Smooth muscle cell (in vitro differentiated cells): ENCODE data around the gene GALNT15. TPM values are rescaled to one million over a fixed set of nuclear protein-coding genes. Genes with fewer than 3 reads are reported as not detected.

Source experiments
- DNase-seq: peaks from one replicate; lab custom pipeline; 2025; ENCODE audit not compliant: unreplicated experiment; lab: John Stamatoyannopoulos, UW
- H2AFZ ChIP-seq: fragments of 200-600 bp; sonication (generic); 2 replicates; pipeline ENCODE4 v1.6.0; 2016; ENCODE audit warnings: antibody characterized with exemption, low read depth, mild to moderate bottlenecking
- H3F3A ChIP-seq: fragments of 200-600 bp; sonication (generic); 2 replicates; pipeline ENCODE4 v1.6.0; 2017; ENCODE audit warnings: antibody characterized with exemption, low read depth
- H3K27ac ChIP-seq: fragments of 200-600 bp; sonication (generic); 2 replicates; pipeline ENCODE4 v1.5.1; 2016; ENCODE audit warnings: low read depth, mild to moderate bottlenecking
- H3K27me3 ChIP-seq: fragments of 200-600 bp; sonication (generic); 2 replicates; pipeline ENCODE4 v1.6.1; 2016; ENCODE audit warnings: low read depth, mild to moderate bottlenecking
- H3K36me3 ChIP-seq: fragments of 200-600 bp; sonication (generic); 2 replicates; pipeline ENCODE4 v1.5.1; 2016; ENCODE audit warnings: low read depth
- H3K4me1 ChIP-seq: fragments of 200-600 bp; sonication (generic); 2 replicates; pipeline ENCODE4 v1.5.1; 2016; ENCODE audit warnings: low read depth
- H3K4me2 ChIP-seq: fragments of 200-600 bp; sonication (generic); 2 replicates; pipeline ENCODE4 v1.6.0; 2016; ENCODE audit warnings: mild to moderate bottlenecking
- H3K4me3 ChIP-seq: fragments of 200-600 bp; sonication (generic); 2 replicates; pipeline ENCODE4 v1.5.1; 2016; ENCODE audit warnings: mild to moderate bottlenecking
- H3K79me2 ChIP-seq: fragments of 200-600 bp; sonication (generic); 2 replicates; pipeline ENCODE4 v1.6.0; 2016; ENCODE audit warnings: low read depth, mild to moderate bottlenecking
- H3K9ac ChIP-seq: fragments of 200-600 bp; sonication (generic); 2 replicates; pipeline ENCODE4 v1.6.0; 2016; ENCODE audit warnings: low read depth
- H3K9me3 ChIP-seq: fragments of 200-600 bp; sonication (generic); replicated peaks from 2 replicates; pipeline ENCODE4 v1.5.1; 2016; ENCODE audit warnings: low read depth
- H4K20me1 ChIP-seq: fragments of 200-600 bp; sonication (generic); 2 replicates; pipeline ENCODE4 v1.6.0; 2016; ENCODE audit warnings: low read depth
- WGBS: methylation state at CpG from one replicate; pipeline ENCODE4 v1.1.7; 2016; ENCODE audit warnings: low lambda C conversion rate; 5-methylcytosine and 5-hydroxymethylcytosine counted together
- polyA plus RNA-seq: library from polyadenylated mRNA; unstranded; fragments of >200 nt; fragmentation: Nextera tagmentation; extraction: Ambion mirVana; gene quantifications from 2 replicates; pipeline ENCODE4 v1.2.1, GENCODE V29; 2016
- total RNA-seq: library from RNA; depleted of rRNA; stranded (reverse); fragments of >200 nt; gene quantifications from 2 replicates; pipeline ENCODE4 v1.2.3, GENCODE V29; 2014
- TF ChIP-seq, protein P1 (sequence below): fragments of 200-600 bp; sonication (generic); IDR thresholded peaks from 2 replicates; pipeline ENCODE4 v1.5.1; 2017; ENCODE audit warnings: borderline replicate concordance, mild to moderate bottlenecking, antibody characterized with exemption; ENCODE audit not compliant: insufficient read depth, poor library complexity, severe bottlenecking

Gene GALNT15
- total and polyA plus RNA-seq, 2 experiments from 2014 or later, result 0.45 to 1.3 TPM

DNA sequence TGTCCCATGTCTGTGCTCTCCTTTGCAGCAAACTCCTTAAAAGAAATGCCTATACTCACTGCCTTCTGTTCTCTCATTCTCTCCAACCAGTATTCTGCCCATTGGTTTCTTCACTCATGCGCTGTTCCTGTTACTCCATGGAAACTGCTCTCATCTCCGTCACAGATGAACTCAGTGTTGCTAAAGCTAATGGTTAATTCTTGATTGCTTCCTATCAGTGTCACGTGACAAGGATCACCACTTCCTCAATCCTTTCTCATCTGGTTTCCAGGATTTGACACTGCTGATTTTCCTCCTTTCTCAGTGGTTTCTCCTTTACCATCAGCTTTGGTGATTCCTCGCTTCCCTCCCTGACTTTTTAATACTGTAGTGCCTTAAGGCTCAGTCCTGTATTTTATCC, 87.7 kb downstream of the GALNT15 start:
- 92% methylated on average over 4 of the region's 4 CpGs for WGBS
- Histone ChIP-seq H3K4me1 (peaks cover 6% of the 10 kb centered on the region), H3K27ac (no peak overlapping the region), H3K27me3 (no peaks in the 10 kb centered on the region), H3K4me3 (no peak overlapping the region), H3K36me3 (peaks cover 10% of the 10 kb centered on the region), H3K4me2 (no peak overlapping the region), H3F3A (no peaks in the 10 kb centered on the region), H3K9ac (no peak overlapping the region), H3K9me3 (no peaks in the 10 kb centered on the region), H2AFZ (no peak overlapping the region), H3K79me2 (peaks cover 43% of the 10 kb centered on the region), H4K20me1 (no peaks in the 10 kb centered on the region)
- TF ChIP-seq, protein P1, sequence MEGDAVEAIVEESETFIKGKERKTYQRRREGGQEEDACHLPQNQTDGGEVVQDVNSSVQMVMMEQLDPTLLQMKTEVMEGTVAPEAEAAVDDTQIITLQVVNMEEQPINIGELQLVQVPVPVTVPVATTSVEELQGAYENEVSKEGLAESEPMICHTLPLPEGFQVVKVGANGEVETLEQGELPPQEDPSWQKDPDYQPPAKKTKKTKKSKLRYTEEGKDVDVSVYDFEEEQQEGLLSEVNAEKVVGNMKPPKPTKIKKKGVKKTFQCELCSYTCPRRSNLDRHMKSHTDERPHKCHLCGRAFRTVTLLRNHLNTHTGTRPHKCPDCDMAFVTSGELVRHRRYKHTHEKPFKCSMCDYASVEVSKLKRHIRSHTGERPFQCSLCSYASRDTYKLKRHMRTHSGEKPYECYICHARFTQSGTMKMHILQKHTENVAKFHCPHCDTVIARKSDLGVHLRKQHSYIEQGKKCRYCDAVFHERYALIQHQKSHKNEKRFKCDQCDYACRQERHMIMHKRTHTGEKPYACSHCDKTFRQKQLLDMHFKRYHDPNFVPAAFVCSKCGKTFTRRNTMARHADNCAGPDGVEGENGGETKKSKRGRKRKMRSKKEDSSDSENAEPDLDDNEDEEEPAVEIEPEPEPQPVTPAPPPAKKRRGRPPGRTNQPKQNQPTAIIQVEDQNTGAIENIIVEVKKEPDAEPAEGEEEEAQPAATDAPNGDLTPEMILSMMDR, result no peak
- DNase-seq, result no peak

DNA sequence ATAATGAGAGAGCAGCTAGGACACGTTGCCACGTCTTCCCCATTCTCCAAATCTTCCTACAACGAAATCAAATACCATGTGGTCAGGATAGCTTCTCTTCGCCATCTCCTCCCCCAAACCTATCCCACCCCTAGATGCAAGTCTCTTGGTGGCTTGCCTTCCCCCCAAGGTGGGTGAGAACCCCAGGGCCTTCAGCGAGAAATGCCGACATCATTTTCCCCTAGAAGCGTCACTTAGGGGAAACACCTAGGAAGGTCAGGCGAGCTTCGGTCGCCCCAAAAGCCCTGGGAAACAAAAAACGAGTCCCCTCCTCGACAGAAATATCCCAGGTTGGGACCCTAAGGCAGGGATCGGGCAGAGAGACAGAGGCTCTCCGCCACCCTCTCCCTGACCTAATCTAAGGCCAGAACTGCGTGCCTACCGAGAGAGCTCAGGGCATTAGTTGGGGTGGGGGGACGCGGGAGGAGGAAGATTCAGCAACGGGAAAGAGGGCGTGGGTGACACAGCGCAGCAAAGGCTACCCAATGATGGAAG, 89.8 kb downstream of the GALNT15 start:
- TF ChIP-seq, protein P1, result no peak
- Histone ChIP-seq H3K9ac (peak overlapping the region; percentile 94), H3K79me2 (peaks cover 56% of the 10 kb centered on the region), H3K4me3 (peak overlapping the region; percentile 71), H3K4me1 (peaks cover 6% of the 10 kb centered on the region), H3K4me2 (peak overlapping the region; percentile 96), H3K27ac (peak overlapping the region; percentile 86), H3K9me3 (no peaks in the 10 kb centered on the region), H3F3A (no peaks in the 10 kb centered on the region), H3K36me3 (peaks cover 10% of the 10 kb centered on the region), H3K27me3 (no peaks in the 10 kb centered on the region), H2AFZ (peak overlapping the region; percentile 74), H4K20me1 (peaks cover 7% of the 10 kb centered on the region)
- no peak for DNase-seq
- WGBS, result under 1% methylated on average over 21 of the region's 21 CpGs

DNA sequence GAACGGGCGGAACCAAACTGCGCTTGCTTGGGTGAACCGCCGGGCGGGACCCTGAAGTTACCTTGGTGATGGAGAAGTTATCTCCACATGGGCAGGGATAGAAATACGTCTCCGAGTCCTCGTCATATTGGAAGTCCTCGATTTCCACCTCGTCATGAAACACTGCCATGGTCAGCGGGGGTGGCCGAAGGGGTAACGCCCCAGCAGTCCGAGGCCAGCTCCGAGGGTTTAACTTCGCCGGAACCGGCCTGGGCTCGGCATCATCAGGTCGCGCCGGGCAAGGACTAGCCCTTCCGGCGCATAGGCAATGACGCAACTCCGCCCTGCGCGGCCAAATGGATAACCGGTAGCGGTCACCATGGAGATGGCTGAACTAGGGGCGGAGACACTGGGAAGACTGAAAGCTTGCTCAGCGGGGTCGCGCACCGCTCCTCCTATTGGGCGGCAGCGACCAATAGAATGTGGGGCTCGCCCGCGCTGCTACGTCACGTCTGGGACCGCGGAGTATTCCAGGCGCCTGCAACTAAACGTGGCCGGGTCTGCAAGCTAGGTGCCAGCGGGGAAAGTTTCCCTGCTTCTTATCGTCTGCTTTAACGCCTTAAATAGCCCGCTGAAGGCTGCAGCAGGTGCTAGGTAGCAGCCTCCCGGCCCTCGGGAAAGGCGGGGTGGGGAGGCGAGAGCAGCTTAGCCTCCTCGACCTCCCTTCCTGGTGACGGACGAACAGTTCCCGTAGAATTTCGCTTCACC, 90.4 kb downstream of the GALNT15 start, which contains the start of the genes DPH3 and OXNAD1:
DPH3 (minus strand) TSS at position 236 of the 747 bp plus-strand sequence; CDS start at position 169, 67 bp downstream.
OXNAD1 (plus strand) TSS at position 505 of the 747 bp plus-strand sequence. CDS start 5,741 bp downstream, outside the sequence.
- Histone ChIP-seq H3K4me3 (peak within 1 kb of the TSS; percentile 71), H3K9me3 (no peaks in the 10 kb centered on the region), H3K4me2 (peak within 1 kb of the TSS; percentile 96), H4K20me1 (peaks cover 7% of the 10 kb centered on the region), H3F3A (no peaks in the 10 kb centered on the region), H3K4me1 (peaks cover 6% of the 10 kb centered on the region), H2AFZ (peak within 1 kb of the TSS; percentile 74), H3K9ac (peak within 1 kb of the TSS; percentile 96), H3K36me3 (peaks cover 9% of the 10 kb centered on the region), H3K27me3 (no peaks in the 10 kb centered on the region), H3K79me2 (peaks cover 56% of the 10 kb centered on the region), H3K27ac (peak within 1 kb of the TSS; percentile 86)
- WGBS, result under 1% methylated on average over 61 of the region's 61 CpGs
- TF ChIP-seq, protein P1, result no peak
- DNase-seq, result peak; percentile 95
